Peyer's patch (tissue), 4 donors: Measurements from ENCODE around the gene CERT1.

ENCODE experiments used
- CTCF ChIP-seq, 6 experiments: fragments of 450-650 bp in 4 of 6; fragments of 200-600 bp in 2 of 6; sonication (generic) in 1 of 6; IDR thresholded peaks; one replicate each; pipeline ENCODE4 v1.5.1; 2017 to 2019; ENCODE audit warnings: antibody characterized with exemption in 6 of 6, mild to moderate bottlenecking in 3 of 6, moderate library complexity in 1 of 6
- POLR2A ChIP-seq, 2 donors: fragments of 450-650 bp; IDR thresholded peaks; one replicate each; pipeline ENCODE4 v1.5.1; 2017; ENCODE audit warnings: antibody characterized with exemption in 2 of 2, mild to moderate bottlenecking in 2 of 2, moderate library complexity in 2 of 2

- TF ChIP-seq CTCF (IDR thresholded peaks at IDR 0.05) (no peak), POLR2A (IDR thresholded peaks at IDR 0.05) (no peak)
Measured at GRCh38 chr5:75340714-75341478, 170.5 kb downstream of the CERT1 start.
